ENCODE data around the gene CLMP. TPM values are rescaled to one million over a fixed set of nuclear protein-coding genes. Genes with fewer than 3 reads are reported as not detected.
A peak's percentile ranks its signal among the peaks of the same experiment; 100 is the strongest.

Gene CLMP
- total RNA-seq, 2 donors from 2014 or later = 48.3 to 126 TPM

DNA sequence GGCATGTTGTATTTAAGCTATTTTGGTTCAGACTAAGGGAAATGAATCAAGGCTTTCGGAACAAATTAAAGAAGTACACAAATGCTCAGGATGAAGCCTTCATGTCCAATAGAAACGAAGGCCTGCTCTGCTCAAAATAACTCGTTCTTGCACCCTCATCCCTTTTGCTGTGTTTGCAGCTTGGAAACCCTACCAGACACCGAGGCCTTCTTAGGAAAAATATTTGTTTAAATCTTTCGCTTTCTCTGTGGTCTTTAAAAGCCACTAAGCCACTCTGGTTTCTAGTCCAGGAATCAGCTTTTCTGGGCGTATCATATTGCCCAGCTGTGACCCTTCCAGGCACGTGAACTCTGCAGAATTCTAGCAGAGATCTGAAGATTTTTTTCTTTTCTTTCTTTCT is 72.2 kb downstream of the CLMP start:
- DNase-seq (ENCODE audit: low spot score) (no peak), ATAC-seq (ENCODE audit: insufficient number of reproducible peaks, low FRiP score, low read depth) (peak; percentile 1)
- peak overlapping the region; percentile 55 for H3K4me3 ChIP-seq
- H3K4me1 ChIP-seq (ENCODE audit: control insufficient read depth in 1 of 2, low read depth in 2 of 2) = peaks cover 17 to 40% of the 10 kb centered on the region in 2 donors
- TF ChIP-seq CTCF (IDR thresholded peaks at IDR 0.05) = no peak
- H3K27me3 ChIP-seq (replicated peaks; ENCODE audit: insufficient read depth) = no peaks in the 10 kb centered on the region
- no peaks in the 10 kb centered on the region for H3K36me3 ChIP-seq
- no peaks in the 10 kb centered on the region for H3K9me3 ChIP-seq
- peak overlapping the region; percentile 86 to 93 for H3K27ac ChIP-seq

GRCh38 chr11:123122341-123122740 is 72.7 kb downstream of the CLMP start:
- Histone ChIP-seq H3K9me3 (no peaks in the 10 kb centered on the region), H3K27ac (peak overlapping the region; percentile 86 to 93), H3K36me3 (no peaks in the 10 kb centered on the region), H3K4me3 (peak overlapping the region; percentile 55), H3K4me1 (ENCODE audit: control insufficient read depth in 1 of 2, low read depth in 2 of 2) (peaks cover 17 to 42% of the 10 kb centered on the region in 2 donors), H3K27me3 (replicated peaks; ENCODE audit: insufficient read depth) (no peaks in the 10 kb centered on the region)
- DNase-seq (ENCODE audit: low spot score) = no peak
- no peak for TF ChIP-seq CTCF (IDR thresholded peaks at IDR 0.05)
- peak; percentile 66 for ATAC-seq (ENCODE audit: insufficient number of reproducible peaks, low FRiP score, low read depth)

DNA sequence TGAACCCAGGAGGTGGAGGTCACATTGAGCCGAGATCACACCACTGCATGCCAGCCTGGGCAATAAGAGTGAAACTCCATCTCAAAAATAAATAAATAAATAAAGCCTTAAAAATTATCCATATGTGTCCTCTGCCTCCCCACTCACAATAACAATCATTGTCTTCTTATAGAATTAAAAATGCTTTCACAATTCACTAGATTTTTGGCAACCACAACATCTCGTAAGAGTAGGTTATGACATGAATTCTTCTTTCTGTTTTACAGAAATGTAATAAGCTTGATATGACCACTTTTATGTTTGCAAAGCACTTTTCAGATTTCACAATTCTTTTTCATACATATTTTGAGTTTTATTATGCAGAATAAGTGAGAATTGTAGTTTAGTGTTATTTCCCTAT is 78.6 kb downstream of the CLMP start:
- H3K9me3 ChIP-seq = no peaks in the 10 kb centered on the region
- ATAC-seq (ENCODE audit: insufficient number of reproducible peaks, low FRiP score, low read depth) (no peak), DNase-seq (ENCODE audit: low spot score) (no peak)
- H3K36me3 ChIP-seq = no peaks in the 10 kb centered on the region
- no peak overlapping the region for H3K4me3 ChIP-seq
- no peak for TF ChIP-seq CTCF (IDR thresholded peaks at IDR 0.05)
- H3K4me1 ChIP-seq (ENCODE audit: control insufficient read depth in 1 of 2, low read depth in 2 of 2) = peaks cover 3 to 30% of the 10 kb centered on the region in 2 donors
- no peaks in the 10 kb centered on the region for H3K27me3 ChIP-seq (replicated peaks; ENCODE audit: insufficient read depth)
- H3K27ac ChIP-seq = peak overlapping the region in 1 of 2 donors; percentile 13

DNA sequence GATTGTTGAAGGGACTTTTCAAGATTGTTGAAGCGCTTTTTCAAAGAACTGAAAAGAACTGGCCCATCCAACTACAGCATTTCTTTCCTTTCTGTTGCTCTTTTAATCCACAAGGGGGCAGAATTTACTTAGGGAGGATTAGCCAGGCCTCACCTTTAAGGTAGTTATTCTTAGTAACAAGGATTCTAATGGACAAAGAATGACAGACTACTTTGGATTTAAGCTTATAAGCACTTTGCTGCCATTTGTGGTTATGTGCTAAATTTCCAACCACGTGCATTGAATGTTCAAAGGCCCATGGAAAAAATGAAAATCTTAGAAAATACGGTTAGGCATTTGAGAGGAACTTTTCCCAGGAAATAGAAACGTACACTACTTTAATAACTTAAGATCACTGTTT is 83.6 kb downstream of the CLMP start:
- DNase-seq (ENCODE audit: low spot score) (no peak), ATAC-seq (ENCODE audit: insufficient number of reproducible peaks, low FRiP score, low read depth) (no peak)
- H3K9me3 ChIP-seq = no peaks in the 10 kb centered on the region
- peak overlapping the region; percentile 41 to 79 for H3K27ac ChIP-seq
- H3K4me1 ChIP-seq (ENCODE audit: control insufficient read depth in 1 of 2, low read depth in 2 of 2) = peaks cover 3 to 24% of the 10 kb centered on the region in 2 donors
- no peaks in the 10 kb centered on the region for H3K36me3 ChIP-seq
- TF ChIP-seq CTCF (IDR thresholded peaks at IDR 0.05) = peak; percentile 83
- no peak overlapping the region for H3K4me3 ChIP-seq
- no peaks in the 10 kb centered on the region for H3K27me3 ChIP-seq (replicated peaks; ENCODE audit: insufficient read depth)

GRCh38 chr11:123110397-123110796 is 84.7 kb downstream of the CLMP start:
- Histone ChIP-seq H3K4me3 (no peak overlapping the region), H3K27ac (peak overlapping the region in 1 of 2 donors; percentile 79), H3K36me3 (no peaks in the 10 kb centered on the region), H3K9me3 (no peaks in the 10 kb centered on the region), H3K27me3 (replicated peaks; ENCODE audit: insufficient read depth) (no peaks in the 10 kb centered on the region), H3K4me1 (ENCODE audit: control insufficient read depth in 1 of 2, low read depth in 2 of 2) (peaks cover 3 to 24% of the 10 kb centered on the region in 2 donors)
- no peak for TF ChIP-seq CTCF (IDR thresholded peaks at IDR 0.05)
- no peak for ATAC-seq (ENCODE audit: insufficient number of reproducible peaks, low FRiP score, low read depth)
- DNase-seq (ENCODE audit: low spot score) = no peak

All from thoracic aorta (tissue), 2 donors.